Activated B cell treated with CpG ODN at 0.5 μM for 24 hours (primary cell): ENCODE results near the gene CPM. TPM values are rescaled to one million over a fixed set of nuclear protein-coding genes. Genes with fewer than 3 reads are reported as not detected.
A peak's percentile ranks its signal among the peaks of the same experiment; 100 is the strongest.
"Not testable (repeated sequence)": the region's sequence is repeated elsewhere in the genome, so short reads cannot be mapped to it uniquely, and the experiment has no call there.

Experiments
- ATAC-seq: fragments of 200-7000 bp; cut with Tn5 transposase; one replicate; pipeline ENCODE4 v1.10.0; 2021; ENCODE audit warnings: low read depth, mild to moderate bottlenecking, moderate library complexity
- CTCF ChIA-PET: fragments of 350-600 bp; sonication (Branson Sonifier 250); formaldehyde crosslinking; loops from one replicate; lab custom pipeline; 2021; ENCODE audit warnings: antibody characterized with exemption; lab: Charles Lee
- POLR2A ChIA-PET: fragments of 350-600 bp; sonication (Branson Sonifier 250); formaldehyde crosslinking; loops from one replicate; lab custom pipeline; 2021; ENCODE audit warnings: antibody characterized with exemption; lab: Charles Lee
- DNase-seq: peaks from one replicate; pipeline ENCODE4 v3.0.0; 2022
- H3K27ac Mint-ChIP-seq: one replicate; pipeline ENCODE4 v1.8.0; 2020; ENCODE audit warnings: mixed read lengths
- H3K27me3 Mint-ChIP-seq: one replicate; pipeline ENCODE4 v1.8.0; 2021; ENCODE audit warnings: mixed read lengths
- H3K36me3 Mint-ChIP-seq: one replicate; pipeline ENCODE4 v1.8.0; 2021; ENCODE audit warnings: low read depth, mixed read lengths
- H3K4me1 Mint-ChIP-seq: one replicate; pipeline ENCODE4 v1.8.0; 2021; ENCODE audit warnings: mixed read lengths
- H3K4me3 Mint-ChIP-seq: one replicate; pipeline ENCODE4 v1.8.0; 2020; ENCODE audit warnings: mild to moderate bottlenecking, mixed read lengths
- H3K9me3 Mint-ChIP-seq: one replicate; pipeline ENCODE4 v1.8.0; 2020; ENCODE audit warnings: mixed read lengths
- intact Hi-C: fragments of 100-400 bp; cut with micrococcal nuclease; formaldehyde crosslinking; loops from one replicate; pipeline ENCODE4 v1.15.1; 2024
- total RNA-seq: library from RNA; stranded (reverse); gene quantifications from 2 replicates; pipeline ENCODE4 v1.2.3, GENCODE V29; 2022
- TF ChIP-seq, protein P1 (sequence below): fragments of 200-600 bp; IDR thresholded peaks from one replicate; pipeline ENCODE4 v1.8.0; 2022; ENCODE audit warnings: antibody characterized with exemption, mild to moderate bottlenecking

Gene CPM
- total RNA-seq, 1 donor from 2014 or later = 10.1 TPM

- Mint-ChIP-seq H3K4me3 (no peak overlapping the region), H3K36me3 (no peaks in the 10 kb centered on the region), H3K27ac (no peak overlapping the region), H3K9me3 (no peaks in the 10 kb centered on the region), H3K4me1 (peaks cover 10% of the 10 kb centered on the region), H3K27me3 (no peaks in the 10 kb centered on the region)
- CTCF ChIA-PET = interaction anchor here (1.4 to 1.6 kb wide), 3 partner anchors 185 to 290 kb away, joined by 3 to 5 read pairs (median 5); no protein-coding TSS in a partner anchor
- intact Hi-C loops = no loop called here
- POLR2A ChIA-PET = no interaction called here
- no peak for DNase-seq
- TF ChIP-seq, protein P1, sequence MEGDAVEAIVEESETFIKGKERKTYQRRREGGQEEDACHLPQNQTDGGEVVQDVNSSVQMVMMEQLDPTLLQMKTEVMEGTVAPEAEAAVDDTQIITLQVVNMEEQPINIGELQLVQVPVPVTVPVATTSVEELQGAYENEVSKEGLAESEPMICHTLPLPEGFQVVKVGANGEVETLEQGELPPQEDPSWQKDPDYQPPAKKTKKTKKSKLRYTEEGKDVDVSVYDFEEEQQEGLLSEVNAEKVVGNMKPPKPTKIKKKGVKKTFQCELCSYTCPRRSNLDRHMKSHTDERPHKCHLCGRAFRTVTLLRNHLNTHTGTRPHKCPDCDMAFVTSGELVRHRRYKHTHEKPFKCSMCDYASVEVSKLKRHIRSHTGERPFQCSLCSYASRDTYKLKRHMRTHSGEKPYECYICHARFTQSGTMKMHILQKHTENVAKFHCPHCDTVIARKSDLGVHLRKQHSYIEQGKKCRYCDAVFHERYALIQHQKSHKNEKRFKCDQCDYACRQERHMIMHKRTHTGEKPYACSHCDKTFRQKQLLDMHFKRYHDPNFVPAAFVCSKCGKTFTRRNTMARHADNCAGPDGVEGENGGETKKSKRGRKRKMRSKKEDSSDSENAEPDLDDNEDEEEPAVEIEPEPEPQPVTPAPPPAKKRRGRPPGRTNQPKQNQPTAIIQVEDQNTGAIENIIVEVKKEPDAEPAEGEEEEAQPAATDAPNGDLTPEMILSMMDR = no peak
- no peak for ATAC-seq
Measured at GRCh38 chr12:68866950-68867349, 66.0 kb downstream of the CPM start.

- intact Hi-C loops = loop anchor here (2.0 kb wide), 1 partner anchor 35 kb away; no protein-coding TSS in a partner anchor
- no peaks in the 10 kb centered on the region for H3K27me3 Mint-ChIP-seq
- POLR2A ChIA-PET = no interaction called here
Measured at GRCh38 chr12:68865399-68866164, 67.4 kb downstream of the CPM start.

DNA sequence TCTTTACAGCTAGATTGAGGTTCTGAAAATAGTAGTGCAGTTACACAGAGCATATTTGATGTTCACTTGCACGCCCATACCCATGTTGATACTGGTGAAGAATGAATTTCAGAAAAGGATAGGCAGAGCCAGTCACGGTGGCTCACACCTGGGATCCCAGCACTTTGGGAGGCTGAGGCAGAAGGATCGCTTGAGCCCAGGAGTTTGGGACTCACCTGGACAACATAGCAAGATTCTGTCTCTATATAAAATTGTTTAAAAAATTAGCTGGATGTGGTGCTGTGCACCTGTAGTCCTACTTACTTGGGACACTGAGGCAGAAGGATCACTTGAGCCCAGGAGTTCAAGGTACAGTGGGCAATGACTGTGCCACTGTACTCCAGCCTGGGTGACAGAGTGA lies 68.4 kb downstream of the CPM start:
- Mint-ChIP-seq H3K27ac (no peak overlapping the region), H3K27me3 (no peaks in the 10 kb centered on the region), H3K9me3 (no peaks in the 10 kb centered on the region), H3K36me3 (no peaks in the 10 kb centered on the region), H3K4me3 (no peak overlapping the region), H3K4me1 (peaks cover 18% of the 10 kb centered on the region)
- TF ChIP-seq, protein P1 = no peak
- DNase-seq (no peak), ATAC-seq (no peak)
- intact Hi-C loops = loop anchor here (1.0 to 5.0 kb wide), 6 partner anchors 34 to 390 kb away; partner anchors contain the start of gene CPM
- CTCF ChIA-PET = interaction anchor here (0.7 to 2.3 kb wide), 2 partner anchors 202 to 206 kb away, joined by 3 to 10 read pairs; no protein-coding TSS in a partner anchor
- POLR2A ChIA-PET = no interaction called here

More at GRCh38 chr12:68865399-68866164, 67.4 kb downstream of the CPM start:
- no peak overlapping the region for H3K4me3 Mint-ChIP-seq
- ATAC-seq (no peak), DNase-seq (no peak)
- no peaks in the 10 kb centered on the region for H3K9me3 Mint-ChIP-seq
- H3K36me3 Mint-ChIP-seq = no peaks in the 10 kb centered on the region
- CTCF ChIA-PET = interaction anchor here (0.6 to 2.3 kb wide), 2 partner anchors 48 to 205 kb away, joined by 3 to 10 read pairs; no protein-coding TSS in a partner anchor
- peaks cover 18% of the 10 kb centered on the region for H3K4me1 Mint-ChIP-seq
- H3K27ac Mint-ChIP-seq = no peak overlapping the region
- TF ChIP-seq, protein P1 = no peak

DNA sequence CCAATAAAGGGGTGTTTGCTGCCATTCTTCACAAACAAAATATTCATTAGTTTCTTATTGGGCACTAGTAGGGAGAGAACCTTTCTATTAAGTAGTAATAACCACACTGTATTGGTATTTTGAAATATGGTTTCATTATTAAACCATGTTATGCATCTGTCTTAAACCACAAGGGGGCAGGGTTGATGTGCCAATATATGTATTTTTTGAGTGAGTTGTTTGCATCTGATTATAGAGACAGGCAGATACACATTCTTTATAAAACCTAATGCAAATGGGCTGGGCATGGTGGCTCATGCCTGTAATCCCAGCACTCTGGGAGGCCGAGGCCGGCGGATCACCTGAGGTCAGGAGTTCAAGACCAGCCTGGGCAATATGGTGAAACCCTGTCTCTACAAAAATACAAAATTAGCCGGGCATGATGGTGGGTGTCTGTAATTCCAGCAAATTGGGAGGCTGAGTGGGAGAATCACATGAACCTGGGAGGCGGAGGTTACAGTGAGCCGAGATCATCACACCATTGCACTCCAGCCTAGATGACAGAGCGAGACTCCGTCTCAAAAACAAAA lies 69.0 kb downstream of the CPM start:
- H3K4me3 Mint-ChIP-seq, H3K27ac Mint-ChIP-seq: not testable (repeated sequence)
- peak; percentile 71 for ATAC-seq

DNA sequence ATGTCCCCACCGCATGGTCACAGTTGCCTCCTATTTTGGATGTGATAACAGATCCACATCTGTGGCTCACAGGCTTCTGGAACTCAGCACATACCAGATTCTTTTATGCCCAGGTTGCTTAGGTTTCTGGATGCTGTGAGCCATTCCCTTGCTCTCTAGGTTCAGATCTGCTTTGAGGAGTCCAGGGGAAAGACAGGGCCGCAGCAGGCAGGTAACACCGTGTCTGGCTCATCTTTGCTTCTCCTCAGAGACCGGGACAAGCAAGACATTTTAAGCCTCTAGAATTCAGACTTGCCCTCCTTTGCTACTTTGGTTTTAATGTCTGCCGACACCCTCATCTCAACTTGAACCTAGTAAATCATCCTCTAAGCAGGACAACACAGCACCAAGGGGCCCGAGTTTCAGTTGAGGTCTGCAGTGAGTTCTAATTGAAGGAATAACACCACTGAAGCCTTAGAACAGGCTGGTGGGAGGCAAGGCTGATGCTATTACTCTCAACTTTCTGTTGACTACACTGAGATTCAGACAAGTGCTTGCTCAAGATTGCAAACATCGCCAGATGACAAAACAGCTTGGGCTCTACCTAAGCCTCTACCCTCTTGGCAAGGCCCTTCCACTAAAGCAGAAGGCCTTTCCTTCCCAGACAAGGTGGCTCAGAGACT lies 69.7 kb downstream of the CPM start:
- ChIA-PET POLR2A (interaction anchor here (0.7 kb wide), 1 partner anchor 1594 kb away, joined by 5 read pairs; no protein-coding TSS in a partner anchor), CTCF (interaction anchor here (0.6 to 1.9 kb wide), 3 partner anchors 205 to 296 kb away, joined by 3 to 8 read pairs (median 5); no protein-coding TSS in a partner anchor)
- intact Hi-C loops = loop anchor here (5.0 kb wide), 1 partner anchor 69 kb away; the partner anchor contains the start of gene CPM
- no peak overlapping the region for H3K27ac Mint-ChIP-seq
- ATAC-seq = no peak
- no peaks in the 10 kb centered on the region for H3K27me3 Mint-ChIP-seq
- H3K36me3 Mint-ChIP-seq = no peaks in the 10 kb centered on the region
- TF ChIP-seq, protein P1 = no peak
- DNase-seq = no peak
- H3K4me1 Mint-ChIP-seq = peaks cover 18% of the 10 kb centered on the region
- no peaks in the 10 kb centered on the region for H3K9me3 Mint-ChIP-seq
- H3K4me3 Mint-ChIP-seq = no peak overlapping the region

More for the DNA sequence above, 69.0 kb downstream of the CPM start:
- H3K4me1 Mint-ChIP-seq = peaks cover 18% of the 10 kb centered on the region
- H3K9me3 Mint-ChIP-seq, DNase-seq, H3K27me3 Mint-ChIP-seq, POLR2A ChIA-PET, H3K36me3 Mint-ChIP-seq: not testable (repeated sequence)
- intact Hi-C loops = loop anchor here (1.0 to 5.0 kb wide), 6 partner anchors 33 to 390 kb away; partner anchors contain the start of gene CPM
- CTCF ChIA-PET = interaction anchor here (0.7 to 2.3 kb wide), 3 partner anchors 203 to 207 kb away, joined by 3 to 10 read pairs (median 8); no protein-coding TSS in a partner anchor
